Duodenal mucosa (tissue), 2 donors: ENCODE results near the gene RNF144B.

Source experiments
- H3K27ac ChIP-seq: one replicate; pipeline ENCODE4 v1.7.0; 2013; ENCODE audit warnings: low read depth, low read length
- H3K27me3 ChIP-seq, 2 donors: one replicate each; pipeline ENCODE4 v1.7.0; 2013; ENCODE audit warnings: low read length in 2 of 2, control low read depth in 1 of 2; ENCODE audit not compliant: insufficient read depth in 2 of 2, control insufficient read depth in 1 of 2
- H3K36me3 ChIP-seq, 2 donors: one replicate each; pipeline ENCODE4 v1.7.0; 2013; ENCODE audit warnings: low read length in 2 of 2, control low read depth in 1 of 2; ENCODE audit not compliant: insufficient read depth in 2 of 2, control insufficient read depth in 1 of 2
- H3K4me1 ChIP-seq, 2 donors: one replicate each; pipeline ENCODE4 v1.7.0; 2013; ENCODE audit warnings: low read length in 2 of 2, control low read depth in 1 of 2; ENCODE audit not compliant: insufficient read depth in 2 of 2, control insufficient read depth in 1 of 2
- H3K4me3 ChIP-seq, 2 donors: one replicate each; pipeline ENCODE4 v1.7.0; 2013; ENCODE audit warnings: low read length in 2 of 2, low read depth in 1 of 2
- H3K9ac ChIP-seq, 2 donors: one replicate each; pipeline ENCODE4 v1.7.0; 2013; ENCODE audit warnings: low read length in 2 of 2, low read depth in 1 of 2
- H3K9me3 ChIP-seq, 2 donors: one replicate each; pipeline ENCODE4 v1.7.0; 2013; ENCODE audit warnings: low read length in 2 of 2, control low read depth in 1 of 2; ENCODE audit not compliant: control insufficient read depth in 1 of 2

RNF144B gene

GRCh38 chr6:18514180-18514579 lies 127.0 kb downstream of the RNF144B start:
- H3K4me3 ChIP-seq, result no peak overlapping the region
- H3K9ac ChIP-seq, result no peak overlapping the region
- H3K36me3 ChIP-seq, result no peaks in the 10 kb centered on the region
- no peaks in the 10 kb centered on the region for H3K4me1 ChIP-seq
- no peaks in the 10 kb centered on the region for H3K9me3 ChIP-seq
- H3K27me3 ChIP-seq, result no peaks in the 10 kb centered on the region
- no peak overlapping the region for H3K27ac ChIP-seq

- Histone ChIP-seq H3K36me3 (no peaks in the 10 kb centered on the region), H3K27me3 (no peaks in the 10 kb centered on the region), H3K9ac (no peak overlapping the region), H3K9me3 (no peaks in the 10 kb centered on the region), H3K4me3 (no peak overlapping the region), H3K4me1 (no peaks in the 10 kb centered on the region), H3K27ac (no peak overlapping the region)
Measured at GRCh38 chr6:18515767-18516166, 128.6 kb downstream of the RNF144B start.
